ENCODE results near the gene CDCA5. TPM values are rescaled to one million over a fixed set of nuclear protein-coding genes. Genes with fewer than 3 reads are reported as not detected.

The CDCA5 gene
- total RNA-seq, 2 donors from 2014 or later: 0.54 to 5.3 TPM

DNA sequence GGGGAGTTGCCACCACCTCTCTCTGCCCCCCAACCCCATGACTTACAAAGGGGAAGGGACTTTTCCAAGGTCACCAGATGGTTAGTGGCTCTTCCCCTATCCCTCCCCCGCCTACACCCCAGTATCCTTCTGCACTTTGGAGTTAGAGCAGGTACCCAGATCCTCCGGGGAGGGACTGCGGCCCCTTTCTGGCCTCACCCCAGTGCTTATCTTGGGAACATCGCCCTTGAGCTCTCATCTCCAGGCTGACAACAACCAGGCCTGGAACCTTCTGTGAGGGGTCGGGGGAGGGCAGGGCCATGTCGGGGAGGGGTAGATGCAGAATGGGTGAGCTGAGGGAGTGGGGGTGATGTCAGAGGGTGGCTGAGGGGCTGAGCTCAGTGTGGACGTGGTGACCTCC lies 18.0 kb downstream of the CDCA5 start:
- Histone ChIP-seq H3K4me3 (no peak overlapping the region), H3K36me3 (no peaks in the 10 kb centered on the region), H3K4me1 (ENCODE audit: control insufficient read depth in 1 of 2, low read depth in 2 of 2) (no peaks in the 10 kb centered on the region), H3K9me3 (no peaks in the 10 kb centered on the region), H3K27ac (no peak overlapping the region), H3K27me3 (replicated peaks; ENCODE audit: insufficient read depth) (no peaks in the 10 kb centered on the region)
- no peak for DNase-seq (ENCODE audit: low spot score)
- ATAC-seq (ENCODE audit: insufficient number of reproducible peaks, low FRiP score, low read depth): no peak
- TF ChIP-seq CTCF (IDR thresholded peaks at IDR 0.05): no peak

GRCh38 chr11:65064847-65065240 lies 19.0 kb downstream of the CDCA5 start:
- TF ChIP-seq CTCF (IDR thresholded peaks at IDR 0.05): no peak

GRCh38 chr11:65063532-65063931 lies 20.3 kb downstream of the CDCA5 start:
- H3K27me3 ChIP-seq (replicated peaks; ENCODE audit: insufficient read depth): no peaks in the 10 kb centered on the region
- H3K27ac ChIP-seq: no peak overlapping the region
- TF ChIP-seq CTCF (IDR thresholded peaks at IDR 0.05): no peak
- DNase-seq (ENCODE audit: low spot score) (no peak), ATAC-seq (ENCODE audit: insufficient number of reproducible peaks, low FRiP score, low read depth) (no peak)
- no peaks in the 10 kb centered on the region for H3K4me1 ChIP-seq (ENCODE audit: control insufficient read depth in 1 of 2, low read depth in 2 of 2)
- H3K36me3 ChIP-seq: no peaks in the 10 kb centered on the region
- H3K4me3 ChIP-seq: no peak overlapping the region
- no peaks in the 10 kb centered on the region for H3K9me3 ChIP-seq

More at GRCh38 chr11:65064847-65065240, 19.0 kb downstream of the CDCA5 start:
- no peak for ATAC-seq (ENCODE audit: insufficient number of reproducible peaks, low FRiP score, low read depth)
- H3K4me3 ChIP-seq: no peak overlapping the region
- H3K9me3 ChIP-seq: no peaks in the 10 kb centered on the region
- no peak for DNase-seq (ENCODE audit: low spot score)
- H3K36me3 ChIP-seq: no peaks in the 10 kb centered on the region
- no peaks in the 10 kb centered on the region for H3K27me3 ChIP-seq (replicated peaks; ENCODE audit: insufficient read depth)
- H3K4me1 ChIP-seq (ENCODE audit: control insufficient read depth in 1 of 2, low read depth in 2 of 2): no peaks in the 10 kb centered on the region
- H3K27ac ChIP-seq: no peak overlapping the region

DNA sequence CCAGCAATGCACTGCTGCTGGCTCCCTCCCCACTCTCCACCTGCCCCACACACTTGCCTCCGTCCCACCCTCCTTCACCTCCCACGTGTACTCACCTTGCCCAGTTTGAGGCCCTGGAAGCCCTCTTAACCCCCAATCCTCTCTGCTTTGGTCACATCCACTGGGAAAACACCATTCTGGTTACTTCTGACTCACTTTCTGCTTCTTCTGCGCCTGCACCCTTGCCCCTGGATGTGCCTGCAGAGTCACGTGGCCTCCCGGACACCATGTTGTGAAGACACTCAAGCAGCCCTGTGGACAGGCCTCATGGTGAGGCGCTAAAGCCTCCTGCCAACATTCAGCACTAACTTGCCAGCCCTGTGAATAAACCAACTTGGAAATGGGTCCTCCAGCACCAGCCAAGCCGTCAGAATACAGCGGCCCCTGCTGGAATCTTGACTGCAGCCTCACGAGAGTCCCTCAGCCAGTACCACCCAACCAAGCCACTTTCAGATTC lies 22.9 kb downstream of the CDCA5 start:
- Histone ChIP-seq H3K4me3 (no peak overlapping the region), H3K27ac (no peak overlapping the region), H3K9me3 (no peaks in the 10 kb centered on the region), H3K27me3 (replicated peaks; ENCODE audit: insufficient read depth) (no peaks in the 10 kb centered on the region), H3K36me3 (no peaks in the 10 kb centered on the region), H3K4me1 (ENCODE audit: control insufficient read depth in 1 of 2, low read depth in 2 of 2) (no peaks in the 10 kb centered on the region)
- TF ChIP-seq CTCF (IDR thresholded peaks at IDR 0.05): no peak
- ATAC-seq (ENCODE audit: insufficient number of reproducible peaks, low FRiP score, low read depth) (no peak), DNase-seq (ENCODE audit: low spot score) (no peak)

GRCh38 chr11:65059959-65060824 lies 23.6 kb downstream of the CDCA5 start:
- Histone ChIP-seq H3K9me3 (no peaks in the 10 kb centered on the region), H3K4me1 (ENCODE audit: control insufficient read depth in 1 of 2, low read depth in 2 of 2) (no peaks in the 10 kb centered on the region), H3K27ac (no peak overlapping the region), H3K4me3 (no peak overlapping the region), H3K36me3 (no peaks in the 10 kb centered on the region), H3K27me3 (replicated peaks; ENCODE audit: insufficient read depth) (no peaks in the 10 kb centered on the region)
- ATAC-seq (ENCODE audit: insufficient number of reproducible peaks, low FRiP score, low read depth): no peak
- no peak for TF ChIP-seq CTCF (IDR thresholded peaks at IDR 0.05)
- DNase-seq (ENCODE audit: low spot score): no peak

Data from thoracic aorta (tissue), 2 donors.